ENCODE data around the gene MECP2. TPM values are rescaled to one million over a fixed set of nuclear protein-coding genes. Genes with fewer than 3 reads are reported as not detected.

Gene MECP2
- total RNA-seq, 1 donor from 2014 or later: 37.6 TPM

- intact Hi-C loops (cut with DNase I): no loop called here
- DNase-seq (ENCODE audit: low spot score): no peak
Measured at GRCh38 chrX:154117566-154117965, 20.0 kb upstream of the MECP2 start.

GRCh38 chrX:154116426-154117211, 19.1 kb upstream of the MECP2 start:
- intact Hi-C loops (cut with DNase I): no loop called here
- no peak for DNase-seq (ENCODE audit: low spot score)

- no peak for DNase-seq (ENCODE audit: low spot score)
- intact Hi-C loops (cut with DNase I): no loop called here
Measured at GRCh38 chrX:154115750-154116149, 18.2 kb upstream of the MECP2 start.

- intact Hi-C loops (cut with DNase I): no loop called here
- DNase-seq (ENCODE audit: low spot score): no peak
Measured at GRCh38 chrX:154115071-154115470, 17.6 kb upstream of the MECP2 start.

GRCh38 chrX:154114652-154115051, 17.1 kb upstream of the MECP2 start:
- intact Hi-C loops (cut with DNase I): no loop called here
- DNase-seq (ENCODE audit: low spot score): no peak

- no peak for DNase-seq (ENCODE audit: low spot score)
- intact Hi-C loops (cut with DNase I): no loop called here
Measured at GRCh38 chrX:154113729-154114128, 16.2 kb upstream of the MECP2 start.

GRCh38 chrX:154098551-154098950, 1.0 kb upstream of the MECP2 start:
- intact Hi-C loops (cut with DNase I): loop anchor here (5.0 kb wide), 1 partner anchor 76 kb away; no protein-coding TSS in a partner anchor

GRCh38 chrX:154097003-154097588, 421 bp downstream of the MECP2 start:
- intact Hi-C loops (cut with DNase I): loop anchor here (5.0 kb wide), 1 partner anchor 75 kb away; no protein-coding TSS in a partner anchor

More at GRCh38 chrX:154098551-154098950, 1.0 kb upstream of the MECP2 start:
- DNase-seq (ENCODE audit: low spot score): no peak

GRCh38 chrX:154096140-154097002, 1.1 kb downstream of the MECP2 start:
- no peak for DNase-seq (ENCODE audit: low spot score)
- intact Hi-C loops (cut with DNase I): loop anchor here (5.0 kb wide), 1 partner anchor 74 kb away; no protein-coding TSS in a partner anchor

More at GRCh38 chrX:154097003-154097588, 421 bp downstream of the MECP2 start:
- DNase-seq (ENCODE audit: low spot score): peak; percentile 82

- intact Hi-C loops (cut with DNase I): loop anchor here (5.0 kb wide), 1 partner anchor 73 kb away; no protein-coding TSS in a partner anchor
- DNase-seq (ENCODE audit: low spot score): no peak
Measured at GRCh38 chrX:154094833-154095232, 2.7 kb downstream of the MECP2 start.

- intact Hi-C loops (cut with DNase I): no loop called here
- DNase-seq (ENCODE audit: low spot score): no peak
Measured at GRCh38 chrX:154093965-154094364, 3.6 kb downstream of the MECP2 start.

GRCh38 chrX:154092371-154092770, 5.1 kb downstream of the MECP2 start:
- intact Hi-C loops (cut with DNase I): no loop called here
- no peak for DNase-seq (ENCODE audit: low spot score)

- intact Hi-C loops (cut with DNase I): no loop called here
- DNase-seq (ENCODE audit: low spot score): no peak
Measured at GRCh38 chrX:154091678-154092077, 5.8 kb downstream of the MECP2 start.

- intact Hi-C loops (cut with DNase I): no loop called here
- DNase-seq (ENCODE audit: low spot score): no peak
Measured at GRCh38 chrX:154090731-154091130, 6.8 kb downstream of the MECP2 start.

GRCh38 chrX:154084449-154085300, 12.8 kb downstream of the MECP2 start:
- intact Hi-C loops (cut with DNase I): no loop called here
- no peak for DNase-seq (ENCODE audit: low spot score)

GRCh38 chrX:154083126-154083517, 14.4 kb downstream of the MECP2 start:
- intact Hi-C loops (cut with DNase I): no loop called here
- DNase-seq (ENCODE audit: low spot score): no peak

- intact Hi-C loops (cut with DNase I): no loop called here
- DNase-seq (ENCODE audit: low spot score): no peak
Measured at GRCh38 chrX:154082396-154083125, 15.0 kb downstream of the MECP2 start.

- no peak for DNase-seq (ENCODE audit: low spot score)
- intact Hi-C loops (cut with DNase I): no loop called here
Measured at GRCh38 chrX:154077101-154077500, 20.4 kb downstream of the MECP2 start.
